ENCODE data around the gene RFT1. TPM values are rescaled to one million over a fixed set of nuclear protein-coding genes. Genes with fewer than 3 reads are reported as not detected.

RFT1 gene
- total RNA-seq, 4 donors from 2014 or later: 2.2 to 10.3 (median 8.5) TPM

DNA sequence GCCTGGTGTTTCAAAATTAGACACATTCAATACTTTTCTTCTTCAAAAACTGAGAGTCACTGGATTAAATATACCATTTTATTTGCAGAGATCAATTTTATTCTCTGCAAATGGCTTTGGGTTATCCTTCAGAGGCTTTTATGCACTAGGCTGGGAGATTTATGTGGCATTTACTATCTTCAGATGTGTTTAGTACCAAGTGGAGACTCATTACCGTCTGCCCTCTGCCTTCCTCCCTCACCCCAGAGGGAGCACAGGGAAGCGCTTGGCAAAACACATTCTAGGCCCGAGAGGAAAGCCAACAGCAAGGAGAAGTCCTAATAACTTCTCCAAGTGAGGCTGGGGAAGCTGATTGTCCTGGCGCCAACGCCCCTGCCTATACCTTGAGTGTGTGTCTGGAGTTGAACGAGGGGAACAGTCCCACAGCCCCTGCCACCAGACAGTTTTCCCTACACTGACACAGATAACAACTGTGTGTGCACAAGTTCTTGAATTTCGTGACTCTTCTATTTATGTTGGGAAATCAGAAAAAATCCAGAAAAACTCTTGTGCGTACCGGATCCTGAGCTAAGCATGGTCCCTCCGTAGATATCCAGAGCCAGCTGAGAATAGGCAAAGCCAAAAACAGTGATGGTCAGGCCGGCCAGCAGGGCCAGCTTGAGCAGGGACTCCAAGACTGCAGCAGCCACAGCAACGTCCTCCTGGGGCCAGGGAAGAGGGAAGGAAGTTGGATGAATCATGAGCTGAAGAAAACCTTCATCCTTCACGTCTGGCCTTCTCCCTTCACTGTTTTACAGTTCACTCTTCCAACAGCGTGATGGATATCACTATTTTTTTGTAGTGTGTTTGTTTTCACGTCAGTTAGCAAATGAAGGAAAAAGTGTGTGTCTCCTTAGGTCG, 26.6 kb downstream of the RFT1 start:
- Histone ChIP-seq H3K9me3 (no peaks in the 10 kb centered on the region), H3K4me3 (no peak overlapping the region), H3K4me1 (no peaks in the 10 kb centered on the region), H3K27me3 (no peaks in the 10 kb centered on the region), H3K36me3 (peaks cover 0 to 12% (median 5%) of the 10 kb centered on the region in 4 donors), H3K27ac (peak overlapping the region in 1 of 4 donors; percentile 38)
- TF ChIP-seq POLR2A (IDR thresholded peaks at IDR 0.05): no peak
- no peak for TF ChIP-seq EP300 (IDR thresholded peaks at IDR 0.05; ENCODE audit: low read depth)
- no peak for TF ChIP-seq POLR2AphosphoS5 (IDR thresholded peaks at IDR 0.05)
- TF ChIP-seq, protein P1, sequence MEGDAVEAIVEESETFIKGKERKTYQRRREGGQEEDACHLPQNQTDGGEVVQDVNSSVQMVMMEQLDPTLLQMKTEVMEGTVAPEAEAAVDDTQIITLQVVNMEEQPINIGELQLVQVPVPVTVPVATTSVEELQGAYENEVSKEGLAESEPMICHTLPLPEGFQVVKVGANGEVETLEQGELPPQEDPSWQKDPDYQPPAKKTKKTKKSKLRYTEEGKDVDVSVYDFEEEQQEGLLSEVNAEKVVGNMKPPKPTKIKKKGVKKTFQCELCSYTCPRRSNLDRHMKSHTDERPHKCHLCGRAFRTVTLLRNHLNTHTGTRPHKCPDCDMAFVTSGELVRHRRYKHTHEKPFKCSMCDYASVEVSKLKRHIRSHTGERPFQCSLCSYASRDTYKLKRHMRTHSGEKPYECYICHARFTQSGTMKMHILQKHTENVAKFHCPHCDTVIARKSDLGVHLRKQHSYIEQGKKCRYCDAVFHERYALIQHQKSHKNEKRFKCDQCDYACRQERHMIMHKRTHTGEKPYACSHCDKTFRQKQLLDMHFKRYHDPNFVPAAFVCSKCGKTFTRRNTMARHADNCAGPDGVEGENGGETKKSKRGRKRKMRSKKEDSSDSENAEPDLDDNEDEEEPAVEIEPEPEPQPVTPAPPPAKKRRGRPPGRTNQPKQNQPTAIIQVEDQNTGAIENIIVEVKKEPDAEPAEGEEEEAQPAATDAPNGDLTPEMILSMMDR (IDR thresholded peaks at IDR 0.05): no peak
- in situ Hi-C loops (cut with MboI; ENCODE audit: low pct_ligation_motif_present in 1 of 4, low pct_unique_long_range_greater_than_20kb in 1 of 4, low sequenced_read_pairs in 3 of 4): loop anchor here in 1 of 4 donors (25.0 kb wide), 1 partner anchor 609 kb away; no protein-coding TSS in a partner anchor
- WGBS, 2 donors (ENCODE audit: low coverage in 1 of 2): 82 to 85% methylated on average over 5 to 16 of the region's 16 CpGs
- intact Hi-C loops (cut with DNase I; ENCODE audit: low total_unique reads): no loop called here
- no peak for DNase-seq

DNA sequence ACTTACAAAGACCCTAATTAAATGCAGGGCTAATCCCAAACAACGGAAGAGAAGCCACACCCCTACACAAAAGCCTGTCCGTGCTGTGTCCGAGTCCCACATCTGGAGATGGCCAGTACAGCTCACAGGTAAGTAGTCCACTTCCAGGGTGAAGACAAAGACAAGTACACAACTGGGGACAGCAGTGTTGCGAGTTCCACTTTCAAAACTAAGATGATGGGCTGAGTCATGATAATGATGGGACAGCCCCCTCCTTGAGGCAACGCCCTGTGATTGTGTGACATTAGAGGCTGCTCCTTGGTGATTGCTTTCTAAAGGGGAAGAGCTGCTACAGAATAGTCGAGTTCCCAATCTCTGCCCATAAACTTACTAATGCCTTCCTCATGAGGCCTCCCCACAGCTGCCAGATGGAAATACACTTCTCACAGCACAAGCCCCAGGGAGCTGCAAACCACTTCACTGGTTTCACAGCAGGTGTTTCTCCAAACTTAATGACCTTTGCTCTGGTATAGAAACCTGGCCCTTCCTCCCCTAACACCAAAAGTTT, 27.6 kb downstream of the RFT1 start:
- TF ChIP-seq POLR2A (IDR thresholded peaks at IDR 0.05) (no peak), POLR2AphosphoS5 (IDR thresholded peaks at IDR 0.05) (no peak), EP300 (IDR thresholded peaks at IDR 0.05; ENCODE audit: low read depth) (no peak)
- TF ChIP-seq, protein P1 (IDR thresholded peaks at IDR 0.05): no peak
- H3K9me3 ChIP-seq: no peaks in the 10 kb centered on the region
- H3K27me3 ChIP-seq: no peaks in the 10 kb centered on the region
- H3K4me1 ChIP-seq: no peaks in the 10 kb centered on the region
- DNase-seq: peak; percentile 38
- 20 to 46% methylated on average over 1 to 6 of the region's 6 CpGs for WGBS, 2 donors (ENCODE audit: low coverage in 1 of 2)
- peaks cover 0 to 12% (median 5%) of the 10 kb centered on the region in 4 donors for H3K36me3 ChIP-seq
- intact Hi-C loops (cut with DNase I; ENCODE audit: low total_unique reads): no loop called here
- in situ Hi-C loops (cut with MboI; ENCODE audit: low pct_ligation_motif_present in 1 of 4, low pct_unique_long_range_greater_than_20kb in 1 of 4, low sequenced_read_pairs in 3 of 4): loop anchor here in 1 of 4 donors (25.0 kb wide), 1 partner anchor 610 kb away; no protein-coding TSS in a partner anchor
- H3K27ac ChIP-seq: peak overlapping the region in 1 of 4 donors; percentile 38
- H3K4me3 ChIP-seq: no peak overlapping the region

DNA sequence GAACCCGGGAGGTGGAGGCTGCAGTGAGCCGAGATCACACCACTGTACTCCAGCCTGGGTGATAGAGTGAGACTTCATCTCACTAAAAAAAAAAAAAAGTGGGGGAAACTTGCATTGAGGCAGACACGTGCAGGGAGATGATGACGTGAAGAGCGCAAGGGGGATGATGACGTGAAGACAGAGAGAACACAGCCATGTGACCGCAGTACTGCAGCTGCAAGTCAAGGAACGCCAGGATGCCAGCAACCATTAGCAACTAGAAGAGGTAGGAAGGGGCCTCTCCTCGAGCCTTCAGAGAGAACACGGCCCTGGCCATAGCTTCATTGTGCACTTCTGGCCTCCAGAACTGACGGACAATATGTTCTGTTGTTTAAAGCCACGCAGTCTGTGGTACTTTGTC, 28.3 kb downstream of the RFT1 start:
- H3K9me3 ChIP-seq: no peaks in the 10 kb centered on the region
- H3K36me3 ChIP-seq: peaks cover 0 to 12% (median 5%) of the 10 kb centered on the region in 4 donors
- H3K27me3 ChIP-seq: no peaks in the 10 kb centered on the region
- no peak overlapping the region for H3K4me3 ChIP-seq
- H3K27ac ChIP-seq: peak overlapping the region in 1 of 4 donors; percentile 38
- DNase-seq: no peak
- in situ Hi-C loops (cut with MboI; ENCODE audit: low pct_ligation_motif_present in 1 of 4, low pct_unique_long_range_greater_than_20kb in 1 of 4, low sequenced_read_pairs in 3 of 4): loop anchor here in 1 of 4 donors (25.0 kb wide), 1 partner anchor 610 kb away; no protein-coding TSS in a partner anchor
- no peak for TF ChIP-seq EP300 (IDR thresholded peaks at IDR 0.05; ENCODE audit: low read depth)
- no peak for TF ChIP-seq POLR2A (IDR thresholded peaks at IDR 0.05)
- TF ChIP-seq, protein P1 (IDR thresholded peaks at IDR 0.05): no peak
- no peak for TF ChIP-seq POLR2AphosphoS5 (IDR thresholded peaks at IDR 0.05)
- 88 to 90% methylated on average over 9 to 12 of the region's 12 CpGs for WGBS, 2 donors (ENCODE audit: low coverage in 1 of 2)
- no peaks in the 10 kb centered on the region for H3K4me1 ChIP-seq
- intact Hi-C loops (cut with DNase I; ENCODE audit: low total_unique reads): no loop called here

DNA sequence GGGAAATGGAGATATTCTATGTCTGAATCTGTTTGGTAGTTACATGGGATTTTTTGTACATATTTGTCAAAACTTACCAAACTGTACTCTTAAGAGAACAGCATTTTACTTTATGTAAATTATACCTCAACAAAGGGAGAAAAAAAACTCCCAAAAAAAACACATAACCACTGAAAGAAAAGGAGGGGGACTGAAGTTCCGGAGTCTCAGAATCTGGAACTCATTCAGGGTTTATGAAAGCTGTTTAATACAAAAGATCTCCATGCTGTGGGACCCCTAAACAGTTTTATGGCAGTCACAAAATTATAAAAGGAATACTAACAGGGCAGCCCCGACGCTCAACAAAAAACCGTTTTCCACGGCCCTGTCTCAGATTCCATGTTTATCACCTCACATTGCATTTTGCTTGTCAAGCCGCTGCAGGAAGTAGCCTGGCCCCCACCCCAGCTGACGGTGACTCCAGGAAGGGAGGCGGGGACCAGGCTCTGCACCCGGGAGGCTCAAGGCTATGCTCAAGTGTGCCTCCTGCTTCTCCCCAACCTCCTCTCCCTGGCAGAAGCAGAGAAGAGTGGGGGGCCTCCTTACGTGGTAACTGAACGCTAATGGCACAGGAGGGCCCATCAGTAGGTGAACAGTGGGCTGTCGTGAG, 29.3 kb downstream of the RFT1 start:
- in situ Hi-C loops (cut with MboI; ENCODE audit: low pct_ligation_motif_present in 1 of 4, low pct_unique_long_range_greater_than_20kb in 1 of 4, low sequenced_read_pairs in 3 of 4) (loop anchor here in 1 of 4 donors (25.0 kb wide), 1 partner anchor 611 kb away; no protein-coding TSS in a partner anchor), intact Hi-C loops (cut with DNase I; ENCODE audit: low total_unique reads) (no loop called here)
- Histone ChIP-seq H3K27ac (peak overlapping the region in 1 of 4 donors; percentile 38), H3K4me3 (no peak overlapping the region), H3K36me3 (peaks cover 0 to 12% (median 5%) of the 10 kb centered on the region in 4 donors), H3K27me3 (no peaks in the 10 kb centered on the region), H3K4me1 (no peaks in the 10 kb centered on the region), H3K9me3 (no peaks in the 10 kb centered on the region)
- no peak for DNase-seq
- TF ChIP-seq EP300 (IDR thresholded peaks at IDR 0.05; ENCODE audit: low read depth): no peak
- TF ChIP-seq POLR2AphosphoS5 (IDR thresholded peaks at IDR 0.05): no peak
- no peak for TF ChIP-seq POLR2A (IDR thresholded peaks at IDR 0.05)
- TF ChIP-seq, protein P1 (IDR thresholded peaks at IDR 0.05): no peak
- 73 to 88% methylated on average over 1 to 12 of the region's 12 CpGs for WGBS, 2 donors (ENCODE audit: low coverage in 1 of 2)

Data from transverse colon (tissue), 4 donors.